Panc1 (cell line): Measurements from ENCODE around the gene SLC38A10. TPM values are rescaled to one million over a fixed set of nuclear protein-coding genes. Genes with fewer than 3 reads are reported as not detected.

Experiments
- ATAC-seq: fragments of 200-7000 bp; cut with Tn5 transposase; 2 replicates; pipeline ENCODE4 v1.9.1; 2020; ENCODE audit warnings: mild to moderate bottlenecking, moderate library complexity
- BruUV-seq: library from RNA; stranded (reverse); fragments of 400-500 nt; replicated peaks from 2 replicates; lab custom pipeline; 2021; lab: Mats Ljungman, UMichigan
- CTCF ChIA-PET: fragments of 300-600 bp; sonication (Branson Sonifier 250); formaldehyde crosslinking; loops from one replicate; lab custom pipeline; 2022; ENCODE audit warnings: antibody characterized with exemption; lab: Charles Lee
- POLR2A ChIA-PET: fragments of 300-600 bp; sonication (Branson Sonifier 250); formaldehyde crosslinking; loops from one replicate; lab custom pipeline; 2022; ENCODE audit warnings: antibody characterized with exemption; lab: Charles Lee
- DNase-seq: peaks from one replicate; pipeline ENCODE4 v3.0.0-alpha.2; 2010; ENCODE audit warnings: low read depth, low spot score
- H3K27ac ChIP-seq: 2 replicates; pipeline ENCODE4 v1.5.1; 2011; ENCODE audit warnings: mild to moderate bottlenecking, low read length, inconsistent platforms
- H3K27me3 ChIP-seq: fragments of 200-500 bp; sonication (Bioruptor generic); 2 replicates; pipeline ENCODE4 v1.6.0; 2014; ENCODE audit warnings: low read length, inconsistent platforms; ENCODE audit not compliant: control insufficient read depth, insufficient read depth
- H3K36me3 ChIP-seq: fragments of 200-500 bp; sonication (Bioruptor generic); 2 replicates; pipeline ENCODE4 v1.5.1; 2014; ENCODE audit warnings: inconsistent platforms, mild to moderate bottlenecking, low read length, moderate library complexity; ENCODE audit not compliant: control insufficient read depth, insufficient read depth
- H3K4me1 ChIP-seq: 2 replicates; pipeline ENCODE4 v1.5.1; 2011; ENCODE audit warnings: inconsistent platforms, mild to moderate bottlenecking, low read length, moderate library complexity; ENCODE audit not compliant: control insufficient read depth, insufficient read depth
- H3K4me3 ChIP-seq, 2 experiments: 2 replicates each; pipeline ENCODE4 v1.5.1; 2011 to 2012; ENCODE audit warnings: low read depth in 2 of 2, low read length in 2 of 2, mild to moderate bottlenecking in 2 of 2, inconsistent platforms in 1 of 2, moderate library complexity in 1 of 2
- H3K9me3 ChIP-seq: fragments of 200-500 bp; sonication (Bioruptor generic); 2 replicates; pipeline ENCODE4 v1.5.1; 2014; ENCODE audit warnings: low read depth, mild to moderate bottlenecking, inconsistent platforms, low read length, moderate library complexity; ENCODE audit not compliant: control insufficient read depth, insufficient read depth
- POLR2AphosphoS5 ChIP-seq: IDR thresholded peaks from 2 replicates; pipeline ENCODE4 v1.6.1; 2012; ENCODE audit warnings: mild to moderate bottlenecking, low read depth, low read length, moderate library complexity
- SIN3A ChIP-seq: IDR thresholded peaks from 2 replicates; pipeline ENCODE4 v1.6.1; 2012; ENCODE audit warnings: low read depth, mild to moderate bottlenecking, low read length, moderate library complexity, borderline replicate concordance; ENCODE audit not compliant: insufficient read depth
- TCF7L2 ChIP-seq: IDR thresholded peaks from 2 replicates; pipeline ENCODE4 v1.6.1; 2011; ENCODE audit warnings: mild to moderate bottlenecking, low read depth, low read length, inconsistent platforms
- in situ Hi-C: cut with HindIII; loops from 2 replicates; pipeline ENCODE4 v1.10.0; 2016; ENCODE audit warnings: low sequenced_read_pairs, low pct_unique_long_range_greater_than_20kb
- intact Hi-C: fragments of 100-400 bp; cut with micrococcal nuclease; formaldehyde crosslinking; loops from one replicate; pipeline ENCODE4 v1.10.0; 2022; ENCODE audit not compliant: unreplicated experiment
- total RNA-seq: library from RNA; stranded (reverse); gene quantifications from one replicate; pipeline ENCODE4 v1.2.1, GENCODE V29; 2021; ENCODE audit not compliant: unreplicated experiment
- TF ChIP-seq, protein P1 (sequence below), 2 experiments: IDR thresholded peaks; 2 replicates each; pipeline ENCODE4 v1.6.1; 2011 to 2012; ENCODE audit warnings: low read depth in 2 of 2, control low read depth in 1 of 2, low read length in 1 of 2, mild to moderate bottlenecking in 1 of 2, moderate library complexity in 1 of 2; ENCODE audit not compliant: insufficient read depth in 1 of 2
- TF ChIP-seq, protein P2 (sequence below): fragments of 450-650 bp; IDR thresholded peaks from 2 replicates; pipeline ENCODE4 v1.5.1; 2017; ENCODE audit warnings: mild to moderate bottlenecking

SLC38A10 gene
- total RNA-seq, 1 experiment from 2014 or later, result 188 TPM

GRCh38 chr17:81306491-81306890, 11.4 kb upstream of the SLC38A10 start:
- Histone ChIP-seq H3K4me1 (peaks cover 24% of the 10 kb centered on the region), H3K27me3 (no peaks in the 10 kb centered on the region), H3K27ac (no peak overlapping the region), H3K36me3 (no peaks in the 10 kb centered on the region), H3K9me3 (no peaks in the 10 kb centered on the region), H3K4me3 (no peak overlapping the region)
- TF ChIP-seq TCF7L2 (no peak), SIN3A (no peak), POLR2AphosphoS5 (no peak)
- TF ChIP-seq, protein P1, sequence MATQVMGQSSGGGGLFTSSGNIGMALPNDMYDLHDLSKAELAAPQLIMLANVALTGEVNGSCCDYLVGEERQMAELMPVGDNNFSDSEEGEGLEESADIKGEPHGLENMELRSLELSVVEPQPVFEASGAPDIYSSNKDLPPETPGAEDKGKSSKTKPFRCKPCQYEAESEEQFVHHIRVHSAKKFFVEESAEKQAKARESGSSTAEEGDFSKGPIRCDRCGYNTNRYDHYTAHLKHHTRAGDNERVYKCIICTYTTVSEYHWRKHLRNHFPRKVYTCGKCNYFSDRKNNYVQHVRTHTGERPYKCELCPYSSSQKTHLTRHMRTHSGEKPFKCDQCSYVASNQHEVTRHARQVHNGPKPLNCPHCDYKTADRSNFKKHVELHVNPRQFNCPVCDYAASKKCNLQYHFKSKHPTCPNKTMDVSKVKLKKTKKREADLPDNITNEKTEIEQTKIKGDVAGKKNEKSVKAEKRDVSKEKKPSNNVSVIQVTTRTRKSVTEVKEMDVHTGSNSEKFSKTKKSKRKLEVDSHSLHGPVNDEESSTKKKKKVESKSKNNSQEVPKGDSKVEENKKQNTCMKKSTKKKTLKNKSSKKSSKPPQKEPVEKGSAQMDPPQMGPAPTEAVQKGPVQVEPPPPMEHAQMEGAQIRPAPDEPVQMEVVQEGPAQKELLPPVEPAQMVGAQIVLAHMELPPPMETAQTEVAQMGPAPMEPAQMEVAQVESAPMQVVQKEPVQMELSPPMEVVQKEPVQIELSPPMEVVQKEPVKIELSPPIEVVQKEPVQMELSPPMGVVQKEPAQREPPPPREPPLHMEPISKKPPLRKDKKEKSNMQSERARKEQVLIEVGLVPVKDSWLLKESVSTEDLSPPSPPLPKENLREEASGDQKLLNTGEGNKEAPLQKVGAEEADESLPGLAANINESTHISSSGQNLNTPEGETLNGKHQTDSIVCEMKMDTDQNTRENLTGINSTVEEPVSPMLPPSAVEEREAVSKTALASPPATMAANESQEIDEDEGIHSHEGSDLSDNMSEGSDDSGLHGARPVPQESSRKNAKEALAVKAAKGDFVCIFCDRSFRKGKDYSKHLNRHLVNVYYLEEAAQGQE (IDR thresholded peaks at IDR 0.05; ENCODE audit: insufficient read depth in 1 of 2, low read depth in 2 of 2, low read length in 1 of 2), result no peak
- TF ChIP-seq, protein P2, sequence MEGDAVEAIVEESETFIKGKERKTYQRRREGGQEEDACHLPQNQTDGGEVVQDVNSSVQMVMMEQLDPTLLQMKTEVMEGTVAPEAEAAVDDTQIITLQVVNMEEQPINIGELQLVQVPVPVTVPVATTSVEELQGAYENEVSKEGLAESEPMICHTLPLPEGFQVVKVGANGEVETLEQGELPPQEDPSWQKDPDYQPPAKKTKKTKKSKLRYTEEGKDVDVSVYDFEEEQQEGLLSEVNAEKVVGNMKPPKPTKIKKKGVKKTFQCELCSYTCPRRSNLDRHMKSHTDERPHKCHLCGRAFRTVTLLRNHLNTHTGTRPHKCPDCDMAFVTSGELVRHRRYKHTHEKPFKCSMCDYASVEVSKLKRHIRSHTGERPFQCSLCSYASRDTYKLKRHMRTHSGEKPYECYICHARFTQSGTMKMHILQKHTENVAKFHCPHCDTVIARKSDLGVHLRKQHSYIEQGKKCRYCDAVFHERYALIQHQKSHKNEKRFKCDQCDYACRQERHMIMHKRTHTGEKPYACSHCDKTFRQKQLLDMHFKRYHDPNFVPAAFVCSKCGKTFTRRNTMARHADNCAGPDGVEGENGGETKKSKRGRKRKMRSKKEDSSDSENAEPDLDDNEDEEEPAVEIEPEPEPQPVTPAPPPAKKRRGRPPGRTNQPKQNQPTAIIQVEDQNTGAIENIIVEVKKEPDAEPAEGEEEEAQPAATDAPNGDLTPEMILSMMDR, result no peak
- ChIA-PET CTCF (no interaction called here), POLR2A (interaction anchor here (0.6 kb wide), 1 partner anchor 21 kb away, joined by 4 read pairs; no protein-coding TSS in a partner anchor)
- in situ Hi-C loops (no loop called here), intact Hi-C loops (no loop called here)
- no peak for ATAC-seq
- no peak for DNase-seq
- no TSS peak for BruUV-seq

GRCh38 chr17:81305051-81305630, 10.0 kb upstream of the SLC38A10 start:
- no peaks in the 10 kb centered on the region for H3K27me3 ChIP-seq
- no peak for ATAC-seq
- H3K4me3 ChIP-seq, result no peak overlapping the region
- H3K9me3 ChIP-seq, result no peaks in the 10 kb centered on the region
- CTCF ChIA-PET, result interaction anchor here (0.6 kb wide), 1 partner anchor 8 kb away, joined by 3 read pairs; no protein-coding TSS in a partner anchor
- intact Hi-C loops (no loop called here), in situ Hi-C loops (no loop called here)
- no peak overlapping the region for H3K27ac ChIP-seq
- POLR2A ChIA-PET, result no interaction called here
- H3K4me1 ChIP-seq, result peaks cover 24% of the 10 kb centered on the region
- TF ChIP-seq TCF7L2, result no peak
- TF ChIP-seq, protein P2, result no peak
- no peak for TF ChIP-seq POLR2AphosphoS5
- TF ChIP-seq, protein P1 (IDR thresholded peaks at IDR 0.05; ENCODE audit: insufficient read depth in 1 of 2, low read depth in 2 of 2, low read length in 1 of 2), result no peak
- no TSS peak for BruUV-seq
- no peaks in the 10 kb centered on the region for H3K36me3 ChIP-seq
- no peak for DNase-seq
